ENCODE data around the gene MYDGF.

DNA sequence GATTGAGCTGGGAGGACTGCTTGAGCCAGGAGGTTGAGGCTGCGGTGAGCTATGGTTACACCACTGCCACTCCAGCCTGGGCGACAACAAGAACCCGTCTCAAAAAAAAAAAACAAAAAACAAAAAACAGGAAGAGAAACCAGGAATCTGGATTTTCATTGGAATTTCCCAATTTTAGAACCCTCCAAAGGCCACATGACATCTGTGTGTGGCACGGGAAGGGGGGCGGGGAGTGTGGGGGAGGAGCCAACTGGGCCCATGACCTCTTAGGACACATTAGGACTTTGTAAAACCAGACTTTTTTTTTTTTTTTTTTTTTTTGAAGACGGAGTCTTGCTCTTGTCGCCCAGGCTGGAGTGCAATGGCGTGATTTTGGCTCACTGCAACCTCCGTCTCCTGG, 21.2 kb upstream of the MYDGF start:
- TF ChIP-seq, protein P1, sequence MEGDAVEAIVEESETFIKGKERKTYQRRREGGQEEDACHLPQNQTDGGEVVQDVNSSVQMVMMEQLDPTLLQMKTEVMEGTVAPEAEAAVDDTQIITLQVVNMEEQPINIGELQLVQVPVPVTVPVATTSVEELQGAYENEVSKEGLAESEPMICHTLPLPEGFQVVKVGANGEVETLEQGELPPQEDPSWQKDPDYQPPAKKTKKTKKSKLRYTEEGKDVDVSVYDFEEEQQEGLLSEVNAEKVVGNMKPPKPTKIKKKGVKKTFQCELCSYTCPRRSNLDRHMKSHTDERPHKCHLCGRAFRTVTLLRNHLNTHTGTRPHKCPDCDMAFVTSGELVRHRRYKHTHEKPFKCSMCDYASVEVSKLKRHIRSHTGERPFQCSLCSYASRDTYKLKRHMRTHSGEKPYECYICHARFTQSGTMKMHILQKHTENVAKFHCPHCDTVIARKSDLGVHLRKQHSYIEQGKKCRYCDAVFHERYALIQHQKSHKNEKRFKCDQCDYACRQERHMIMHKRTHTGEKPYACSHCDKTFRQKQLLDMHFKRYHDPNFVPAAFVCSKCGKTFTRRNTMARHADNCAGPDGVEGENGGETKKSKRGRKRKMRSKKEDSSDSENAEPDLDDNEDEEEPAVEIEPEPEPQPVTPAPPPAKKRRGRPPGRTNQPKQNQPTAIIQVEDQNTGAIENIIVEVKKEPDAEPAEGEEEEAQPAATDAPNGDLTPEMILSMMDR (IDR thresholded peaks at IDR 0.05; ENCODE audit: insufficient read depth, low read depth, low read length), result no peak
- no peak for TF ChIP-seq EZH2 (IDR thresholded peaks at IDR 0.05; ENCODE audit: insufficient read depth, low read length)

All from astrocyte (in vitro differentiated cells and primary cell).